HG03066 (cell line): ENCODE measurements around the gene CDH13.

Source experiments
- ATAC-seq: cut with Tn5 transposase; IDR thresholded peaks from one replicate; pipeline ENCODE4 v1.9.1; 2021; ENCODE audit warnings: low read depth; ENCODE audit not compliant: unreplicated experiment

Gene CDH13

DNA sequence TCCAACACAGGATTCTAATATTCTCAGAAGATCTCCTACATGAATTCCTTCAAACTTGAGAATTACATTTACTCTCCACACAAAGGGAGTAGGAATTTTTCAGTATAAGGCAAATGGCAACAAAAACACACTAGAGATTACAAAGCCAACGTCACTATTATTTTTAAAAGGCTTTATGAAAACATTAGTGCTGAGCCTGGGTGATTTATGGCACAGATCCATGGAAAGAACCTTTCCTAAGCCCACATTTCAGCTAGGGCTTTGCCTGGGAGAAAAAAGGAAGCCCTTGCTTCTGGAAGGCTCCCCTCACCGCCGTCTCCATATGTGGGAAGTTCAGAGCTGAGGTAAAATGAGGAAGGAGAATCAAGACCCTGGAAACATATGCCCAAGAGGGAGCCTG lies 681.6 kb downstream of the CDH13 start:
- ATAC-seq = no peak

DNA sequence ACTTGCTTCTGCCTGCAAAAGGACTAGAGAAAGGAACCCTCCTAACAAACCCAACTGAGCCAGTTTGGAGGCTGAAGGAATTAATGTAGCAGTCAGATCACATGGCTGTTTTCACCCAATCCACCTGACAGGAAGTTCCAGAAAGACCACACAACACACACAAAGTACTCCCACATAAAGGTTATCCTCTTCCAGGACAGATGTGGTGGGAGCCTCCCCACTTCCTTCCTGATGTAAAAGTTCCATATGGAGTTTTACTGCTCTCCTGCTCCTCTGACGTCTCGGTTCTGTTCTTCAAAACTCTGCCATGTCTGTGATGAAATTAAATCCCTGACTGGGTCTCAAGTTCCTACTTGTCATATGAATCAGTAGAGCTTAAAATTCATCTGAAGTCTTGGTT lies 684.0 kb downstream of the CDH13 start:
- no peak for ATAC-seq

DNA sequence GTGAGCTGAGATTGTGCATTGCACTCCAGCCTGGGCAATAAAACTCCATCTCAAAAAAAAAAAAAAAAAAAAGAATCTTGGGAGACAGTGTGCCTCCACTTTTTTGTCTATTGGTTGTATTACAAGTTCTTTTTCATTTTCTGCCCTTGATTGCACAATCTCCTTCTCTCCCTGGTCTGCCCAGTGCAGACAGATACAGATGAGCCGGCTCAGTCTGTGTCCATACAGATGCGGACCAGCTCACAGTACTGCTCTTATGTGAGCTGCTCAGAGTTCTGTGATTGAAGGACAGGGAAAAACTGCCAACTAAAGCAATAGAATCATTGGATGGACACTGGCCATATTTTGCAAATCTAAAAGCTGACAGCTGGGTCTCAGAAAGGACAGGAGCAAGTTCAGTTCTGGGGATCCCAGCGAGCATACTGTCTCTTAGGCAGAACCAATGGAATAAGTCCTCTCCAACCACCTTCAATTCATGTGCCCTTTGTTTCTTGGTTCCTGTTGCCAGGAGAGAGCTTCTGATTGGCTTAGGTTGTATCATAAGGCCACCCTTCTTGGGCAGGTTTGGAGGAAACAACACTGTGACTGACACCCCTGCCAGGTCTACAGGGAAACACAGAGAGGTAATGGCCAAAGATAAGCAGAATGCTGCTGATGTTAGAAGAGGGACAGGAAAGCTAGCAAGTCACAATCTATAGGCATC lies 685.4 kb downstream of the CDH13 start:
- ATAC-seq = no peak

DNA sequence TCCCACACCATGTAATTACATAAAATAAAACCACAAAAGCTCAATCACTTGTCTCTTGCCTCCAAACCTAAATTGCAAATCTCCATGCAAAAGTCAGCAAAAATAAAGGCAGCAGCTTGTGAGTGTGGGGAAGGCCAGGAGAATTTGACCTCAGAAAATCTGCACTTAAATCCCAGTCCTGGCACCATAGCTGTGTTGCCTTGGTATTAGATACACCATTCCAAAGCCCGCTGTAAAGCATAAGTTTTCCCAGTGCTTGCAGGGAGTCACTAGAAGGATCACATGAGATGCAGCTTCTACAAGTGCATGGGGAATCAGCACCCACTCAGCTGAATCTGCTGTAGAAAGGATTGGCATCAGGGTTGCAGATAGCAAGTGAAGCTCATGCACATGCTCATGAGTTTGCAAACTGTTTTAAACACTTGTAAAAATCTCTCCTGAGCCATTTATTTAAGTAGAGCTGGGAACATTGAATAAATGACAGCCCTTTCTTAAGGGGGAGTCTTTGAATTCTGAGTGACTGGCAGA lies 686.0 kb downstream of the CDH13 start:
- ATAC-seq = no peak

DNA sequence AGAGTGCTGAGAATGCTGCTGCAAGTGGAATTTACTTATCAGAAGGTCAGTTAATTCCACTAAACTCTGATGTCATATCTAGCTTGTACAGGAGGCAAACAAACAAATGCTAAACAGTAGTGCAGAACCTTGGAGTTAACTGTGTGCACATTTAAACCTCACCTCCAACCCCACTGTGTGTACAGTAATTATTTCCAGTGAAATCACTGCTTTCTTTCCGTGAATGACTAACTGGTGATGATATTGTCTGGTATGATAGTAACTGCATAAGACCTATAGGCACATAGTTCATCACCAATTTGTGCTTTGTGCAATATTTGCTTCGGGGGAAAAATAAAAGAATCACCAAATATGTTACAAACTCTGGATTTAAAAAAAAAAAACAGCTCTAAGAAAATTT lies 688.5 kb downstream of the CDH13 start:
- ATAC-seq = no peak

DNA sequence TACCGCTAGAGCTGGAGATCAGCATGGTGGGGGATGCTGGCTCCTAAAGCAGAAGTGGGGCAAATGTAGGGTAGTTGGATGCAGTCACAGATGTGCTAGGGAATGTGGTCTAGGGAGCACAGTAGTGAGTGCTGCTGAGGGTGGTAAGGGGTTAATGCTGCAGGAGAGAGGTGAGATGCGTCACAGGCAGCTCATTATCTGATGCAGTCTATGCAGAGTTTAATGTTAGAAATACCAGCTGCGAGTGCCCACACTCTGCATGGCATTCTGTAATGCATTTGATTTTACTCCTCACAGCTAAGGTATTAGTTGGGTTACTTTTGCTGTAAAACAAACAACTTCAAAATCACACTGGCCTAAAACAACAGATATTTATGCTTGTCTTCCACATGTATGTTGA lies 689.7 kb downstream of the CDH13 start:
- ATAC-seq = no peak

DNA sequence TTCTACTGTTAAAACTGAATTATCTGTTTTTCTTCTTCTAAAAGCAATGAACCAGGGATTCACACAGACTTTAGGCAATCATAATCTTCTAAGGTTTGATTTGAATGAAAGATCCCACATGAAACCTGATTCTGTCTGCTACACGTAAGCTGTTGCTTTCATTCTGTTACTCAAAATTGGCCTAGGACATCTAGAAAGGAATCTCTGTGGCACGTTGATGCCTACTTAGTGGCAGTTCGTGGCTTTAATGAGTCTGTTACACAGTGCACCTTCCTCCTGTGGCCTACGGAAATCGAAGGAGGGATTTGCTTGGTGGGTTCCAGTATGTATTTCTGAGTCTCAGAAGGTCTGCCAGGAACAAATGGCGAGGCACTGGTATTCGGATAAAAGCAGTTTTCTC lies 691.6 kb downstream of the CDH13 start:
- no peak for ATAC-seq

DNA sequence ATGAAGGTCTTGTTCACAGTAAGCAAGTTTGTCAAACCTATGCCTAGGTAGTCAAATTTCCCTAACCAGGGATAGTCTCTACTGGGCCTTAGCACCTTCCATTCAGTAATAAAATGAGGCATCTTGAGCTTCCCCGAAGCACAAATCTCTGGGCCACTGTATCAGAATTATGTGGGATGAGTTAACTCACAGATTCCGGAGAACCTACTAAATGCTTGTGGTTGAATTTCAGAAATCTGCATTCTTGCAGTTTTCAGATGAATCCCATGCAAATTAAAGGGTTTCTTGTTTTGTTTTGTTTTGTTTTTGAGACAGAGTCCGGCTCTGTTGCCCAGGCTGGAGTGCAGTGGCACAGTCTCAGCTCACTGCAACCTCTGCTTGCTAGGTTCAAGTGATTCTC lies 702.2 kb downstream of the CDH13 start:
- no peak for ATAC-seq

DNA sequence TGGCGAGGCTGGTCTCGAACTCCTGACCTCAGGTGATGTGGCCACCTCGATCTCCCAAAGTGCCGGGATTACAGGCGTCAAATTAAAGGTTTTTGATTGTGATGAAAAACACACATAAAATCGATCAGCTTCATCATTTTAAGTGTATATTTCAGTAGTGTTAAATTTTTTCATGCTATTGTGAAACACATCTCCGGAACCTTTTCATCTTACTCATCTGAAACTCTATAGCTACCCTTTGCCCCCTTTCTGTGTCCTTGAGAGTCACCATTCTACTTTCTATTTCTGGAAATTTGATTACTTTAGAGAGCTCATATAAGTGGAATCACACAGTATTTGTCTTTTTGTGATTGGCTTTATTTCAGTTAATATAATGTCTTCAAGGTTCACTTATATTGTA lies 702.7 kb downstream of the CDH13 start:
- no peak for ATAC-seq

DNA sequence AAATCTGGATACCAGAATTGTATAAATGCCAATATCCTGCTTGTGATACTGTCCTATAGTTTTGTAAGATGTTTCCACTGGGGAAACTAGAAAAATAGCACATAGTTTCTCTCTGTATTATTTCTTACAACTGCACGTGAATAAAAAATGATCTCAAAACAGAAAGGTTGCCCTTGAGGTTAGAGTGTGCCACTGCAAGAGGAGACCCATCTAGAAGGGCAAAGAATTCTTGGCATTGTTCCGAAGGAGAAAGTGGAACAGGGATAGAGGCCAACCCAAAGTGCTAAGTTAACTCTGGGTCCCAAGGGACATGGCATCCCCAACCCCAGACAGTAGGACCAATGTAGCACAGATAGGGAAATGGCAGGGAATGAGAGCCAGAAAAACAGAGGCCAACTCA lies 703.5 kb downstream of the CDH13 start:
- ATAC-seq = no peak

DNA sequence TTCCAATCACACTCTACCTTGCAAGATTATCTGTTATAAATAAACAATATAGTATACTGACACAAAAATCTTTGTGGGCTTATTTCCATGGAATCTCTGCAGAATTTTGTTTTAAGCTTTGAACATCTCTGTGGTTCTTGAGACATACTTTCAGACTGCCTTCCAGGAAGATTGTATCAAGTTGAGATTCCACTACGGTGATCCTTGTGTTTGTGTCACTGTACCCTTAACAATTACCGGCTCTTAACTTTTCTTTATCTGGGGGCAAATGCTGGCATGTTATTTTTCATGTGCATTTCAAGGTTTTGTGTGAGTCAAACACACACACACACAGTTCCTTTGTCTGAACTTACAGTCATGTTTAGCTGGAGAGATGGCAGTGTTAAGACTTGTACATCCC lies 708.3 kb downstream of the CDH13 start:
- ATAC-seq = no peak

DNA sequence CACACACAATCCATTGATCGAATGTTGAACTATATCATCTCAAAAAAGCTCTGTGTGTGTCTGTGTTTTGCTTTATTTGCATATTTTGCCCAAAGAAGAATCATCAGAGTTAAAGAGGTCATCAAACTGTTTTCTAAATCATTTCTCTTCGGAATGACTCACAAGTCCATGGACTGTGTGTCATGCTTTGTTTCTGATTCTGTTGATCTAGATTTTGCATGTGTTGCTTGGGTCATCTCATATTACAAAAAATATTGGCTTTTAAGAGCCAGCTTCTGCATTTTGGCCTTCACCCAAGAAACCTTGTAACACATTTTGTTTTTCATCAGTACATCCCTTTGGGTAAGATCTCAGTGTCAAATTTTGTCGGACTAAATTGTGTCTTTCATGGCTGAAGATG lies 709.8 kb downstream of the CDH13 start:
- no peak for ATAC-seq

DNA sequence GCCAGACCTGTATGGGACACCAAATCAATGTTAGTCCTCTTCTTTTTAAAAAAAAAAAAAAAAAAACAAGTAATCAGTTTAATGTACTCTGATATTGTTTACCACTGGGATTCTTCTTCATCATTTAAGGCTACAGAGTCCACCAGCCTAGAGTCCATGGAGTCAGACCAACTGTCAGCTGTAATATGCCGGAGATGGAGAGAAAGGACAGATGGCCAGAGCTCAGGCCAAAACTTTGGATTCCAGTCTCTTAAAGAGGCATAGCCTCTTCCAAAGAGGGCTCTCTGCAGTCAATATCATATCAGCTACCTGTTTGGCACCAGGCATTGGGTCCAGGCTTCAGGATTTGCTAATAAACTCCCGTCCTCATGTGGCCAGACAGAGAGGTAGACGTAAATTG lies 711.4 kb downstream of the CDH13 start:
- no peak for ATAC-seq

DNA sequence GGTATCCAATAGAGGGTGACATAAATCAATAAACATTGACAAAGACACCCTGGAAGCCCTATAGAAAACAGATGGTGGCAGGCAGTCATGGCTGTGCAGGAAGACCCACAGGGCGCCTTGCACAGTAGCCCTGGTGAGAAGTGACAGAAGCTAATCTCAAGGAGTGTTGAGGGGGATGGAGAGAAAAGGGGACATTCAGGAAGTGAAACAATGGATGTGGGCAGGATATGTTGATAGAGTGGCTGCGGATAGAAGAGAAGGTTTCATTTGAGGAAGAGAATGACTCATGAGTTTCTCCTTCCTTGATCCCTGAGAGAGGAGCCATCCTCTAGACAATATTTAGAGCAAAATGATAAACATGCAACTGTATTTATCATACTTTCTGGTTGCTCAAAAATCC lies 712.2 kb downstream of the CDH13 start:
- no peak for ATAC-seq

DNA sequence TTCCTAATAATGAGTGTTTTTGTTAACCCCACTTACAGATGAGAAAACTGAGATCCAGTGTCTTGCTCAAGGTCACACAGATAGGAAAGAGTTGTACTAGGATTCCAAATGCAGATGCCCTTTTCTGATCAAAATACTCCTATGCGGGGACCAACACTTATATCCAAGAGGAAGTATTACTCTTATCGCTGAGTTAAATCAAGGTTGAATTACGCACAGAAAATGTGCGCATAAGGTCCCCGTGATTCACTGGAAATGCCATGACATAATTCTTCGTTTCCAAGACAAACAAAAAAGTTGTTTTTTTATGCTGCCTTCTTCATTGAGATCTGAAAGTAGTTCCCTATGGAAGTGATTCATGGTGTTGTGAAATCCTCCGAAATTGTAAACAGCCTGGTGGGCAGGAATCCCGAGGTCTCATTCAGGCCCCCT lies 717.2 kb downstream of the CDH13 start:
- no peak for ATAC-seq

DNA sequence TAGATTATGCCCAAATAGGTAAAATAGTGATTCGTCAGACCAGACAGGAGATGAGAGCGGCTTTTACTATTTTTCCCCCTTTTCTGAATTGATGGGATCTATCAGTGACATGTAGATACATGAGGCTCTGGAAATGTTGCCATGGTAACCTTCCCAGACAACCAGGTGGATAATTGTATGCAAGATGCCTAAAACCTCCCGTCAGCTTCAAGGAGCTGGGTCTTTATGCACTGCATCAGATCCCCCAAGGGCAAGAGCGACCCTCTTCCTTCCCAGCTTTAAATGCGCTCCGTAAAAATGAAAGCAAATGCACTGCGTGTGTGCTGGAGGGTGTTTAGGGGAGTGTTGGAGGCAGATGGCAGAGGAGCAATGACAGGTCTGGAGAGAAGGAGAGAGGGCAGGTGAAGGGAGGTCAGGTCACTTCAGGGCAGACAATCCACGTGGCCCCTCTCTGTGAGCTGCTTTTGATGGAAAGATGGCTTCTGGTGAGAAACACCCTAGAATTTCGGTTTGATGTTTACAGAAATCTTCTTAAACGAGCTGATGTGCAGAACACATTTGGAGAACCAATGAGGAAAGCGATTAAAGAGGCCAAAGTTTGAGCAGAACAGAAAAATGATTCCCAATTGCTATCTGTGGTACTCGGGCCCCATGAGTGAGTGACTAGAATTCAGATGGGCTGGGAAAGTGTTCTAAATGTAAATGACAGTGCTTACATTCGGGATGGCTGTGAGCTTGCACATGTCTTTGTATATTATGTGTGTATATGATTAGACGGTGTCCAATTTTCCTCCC lies 719.3 kb downstream of the CDH13 start:
- no peak for ATAC-seq

DNA sequence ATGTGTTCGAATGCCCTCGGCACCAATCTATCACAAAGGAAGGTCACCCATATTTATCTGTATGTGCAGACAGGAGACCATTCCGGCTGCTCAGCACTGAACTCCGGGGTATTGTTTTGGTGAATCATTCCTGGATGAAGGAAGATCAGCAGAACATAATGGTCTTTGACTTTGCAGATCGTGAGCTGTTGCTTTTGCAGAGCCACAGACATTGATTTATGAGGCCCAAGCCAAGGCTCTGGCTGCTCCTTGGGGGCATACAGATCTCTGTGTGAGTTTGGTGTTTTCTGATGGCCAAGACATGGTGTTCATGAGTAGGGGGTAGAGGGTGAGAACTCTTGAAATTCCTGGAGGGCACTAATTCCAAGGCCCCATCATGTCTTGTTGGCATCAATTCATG lies 722.2 kb downstream of the CDH13 start:
- ATAC-seq = no peak

DNA sequence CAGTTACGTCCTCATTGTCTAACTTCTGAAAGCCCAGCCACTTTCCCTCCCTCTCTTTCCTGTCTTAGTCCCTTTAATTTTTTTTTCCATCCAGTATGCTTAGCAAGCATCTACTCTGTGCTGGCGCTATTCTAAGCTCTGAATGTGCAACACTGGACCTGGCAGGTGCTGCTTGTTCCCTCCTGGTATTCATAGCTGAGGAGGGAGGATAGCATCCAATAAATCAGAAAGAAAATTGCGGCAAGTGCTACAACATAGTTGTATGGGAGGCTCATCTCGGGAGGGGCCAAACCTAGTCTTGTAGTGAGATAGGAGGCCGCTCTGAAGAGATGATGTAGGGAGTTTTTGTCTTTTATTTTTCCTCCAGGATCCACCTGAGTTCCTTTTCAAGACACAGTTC lies 723.7 kb downstream of the CDH13 start:
- no peak for ATAC-seq

DNA sequence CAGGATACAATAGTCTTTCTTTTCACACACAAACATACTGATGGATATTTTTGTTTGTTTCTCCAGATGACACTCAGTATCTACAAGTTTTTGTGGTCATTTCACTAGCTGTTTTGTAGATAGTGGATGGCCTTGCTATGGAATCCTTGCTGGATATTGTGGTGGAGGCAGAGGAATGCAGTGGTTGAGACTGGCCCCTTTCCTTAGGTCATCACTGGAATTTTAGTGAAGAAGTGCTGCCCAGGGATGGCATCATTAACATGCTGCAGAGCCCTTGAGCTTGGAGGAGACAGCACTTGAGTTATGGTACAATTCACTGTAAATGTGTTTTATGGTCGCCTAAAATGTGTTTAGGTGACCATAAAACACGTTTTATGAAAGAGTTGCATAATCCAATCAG lies 725.1 kb downstream of the CDH13 start:
- no peak for ATAC-seq

DNA sequence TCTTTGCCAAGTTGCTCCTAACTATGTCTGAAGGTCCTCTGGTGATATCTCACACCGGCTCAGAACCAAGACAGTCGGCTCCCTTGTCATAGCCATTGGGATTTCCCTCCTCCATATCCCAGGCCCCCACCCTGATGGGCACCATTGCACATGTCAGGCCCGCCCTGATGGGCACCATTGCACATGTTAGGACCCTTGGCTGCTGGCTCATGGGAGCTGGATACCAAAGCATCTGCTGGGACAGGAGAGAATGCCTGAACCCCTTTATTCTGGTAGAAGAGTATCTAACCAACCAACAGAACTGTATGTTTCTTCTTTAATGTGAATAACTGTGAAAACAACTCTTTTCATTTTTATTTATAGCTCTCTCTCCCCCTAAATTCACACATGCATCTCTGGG lies 726.5 kb downstream of the CDH13 start:
- ATAC-seq = no peak

DNA sequence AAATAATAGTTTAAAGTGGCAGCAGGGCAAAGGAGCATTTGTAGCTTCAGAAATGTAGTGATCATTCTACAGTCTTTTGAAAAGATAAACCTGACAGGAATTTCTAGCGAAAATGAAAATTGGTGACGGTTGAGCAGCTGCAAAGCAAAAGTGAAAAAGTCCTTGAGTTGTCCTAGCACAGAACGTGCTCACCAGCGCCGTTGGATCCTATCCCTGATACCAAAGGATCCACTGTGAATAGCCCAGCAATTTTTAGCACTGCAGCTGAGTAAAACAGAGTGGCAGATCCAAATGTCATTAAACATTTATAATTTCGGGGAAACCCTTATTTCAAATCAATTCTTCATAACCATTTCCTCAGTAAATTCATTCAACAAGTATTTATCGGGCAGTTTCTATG lies 727.2 kb downstream of the CDH13 start:
- ATAC-seq = no peak

DNA sequence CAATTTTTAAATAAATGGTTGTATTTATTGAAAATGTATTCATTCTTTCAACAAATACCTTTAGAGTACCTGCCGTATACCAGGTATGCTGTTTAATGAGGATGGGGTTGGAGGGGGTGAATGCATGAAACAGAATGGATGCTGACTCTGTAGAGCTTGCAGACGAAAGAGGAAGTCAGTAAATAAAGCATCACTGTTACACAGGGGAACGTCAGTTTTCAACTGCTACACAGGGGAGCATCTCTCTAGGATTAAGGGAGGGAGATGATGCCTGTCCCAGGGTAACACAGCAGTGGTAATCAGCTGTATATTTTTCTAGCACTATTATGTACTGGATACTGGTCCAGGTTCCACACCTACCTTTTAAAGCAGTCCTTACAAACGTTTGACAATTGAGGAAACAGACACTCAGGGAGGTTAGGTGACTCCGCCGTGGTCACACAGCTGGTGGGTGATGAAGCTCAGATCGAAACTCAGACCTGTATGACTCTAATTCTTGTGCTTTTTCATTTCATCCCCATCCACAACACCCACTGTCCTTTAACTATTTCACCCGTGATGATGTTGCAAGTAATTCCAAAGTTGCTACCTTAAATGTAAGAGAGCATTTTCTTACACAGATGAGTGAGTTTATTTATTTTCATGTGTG lies 728.9 kb downstream of the CDH13 start:
- ATAC-seq = no peak
